Right lobe of liver (tissue), 6 donors: Measurements from ENCODE around the gene IL1RAPL1. TPM values are rescaled to one million over a fixed set of nuclear protein-coding genes. Genes with fewer than 3 reads are reported as not detected.

ENCODE experiments used
- ATAC-seq, 4 donors: fragments of 200-7000 bp; cut with Tn5 transposase; one replicate each; pipeline ENCODE4 v1.9.1; 2020; ENCODE audit warnings: mild to moderate bottlenecking in 4 of 4, moderate library complexity in 4 of 4
- DNase-seq, 3 donors: peaks; one replicate each; pipeline ENCODE4 v3.0.0-alpha.2; 2020
- H3K27ac ChIP-seq, 3 donors: fragments of 200-600 bp; one replicate each; pipeline ENCODE4 v1.8.0; 2022
- H3K27me3 ChIP-seq, 2 donors: fragments of 200-600 bp; one replicate each; pipeline ENCODE4 v1.8.0; 2022
- H3K36me3 ChIP-seq, 4 donors: fragments of 200-600 bp; sonication (generic) in 1 of 4; one replicate each; pipeline versions ENCODE4 v1.5.1 to v1.8.0; 2017 to 2022; ENCODE audit warnings: control low read depth in 1 of 4
- H3K4me1 ChIP-seq, 4 donors: fragments of 200-600 bp; sonication (generic) in 1 of 4; one replicate each; pipeline versions ENCODE4 v1.5.1 to v1.8.0; 2017 to 2022; ENCODE audit warnings: control low read depth in 1 of 4
- H3K4me3 ChIP-seq, 3 donors: fragments of 200-600 bp; one replicate each; pipeline ENCODE4 v1.8.0; 2022
- H3K9me3 ChIP-seq, 4 donors: fragments of 200-600 bp; sonication (generic) in 1 of 4; one replicate each; pipeline versions ENCODE4 v1.5.1 to v1.8.0; 2017 to 2022; ENCODE audit warnings: control low read depth in 1 of 4
- CTCF ChIP-seq, 4 donors: fragments of 200-600 bp in 3 of 4; fragments of 450-650 bp in 1 of 4; IDR thresholded peaks; one replicate each; pipeline versions ENCODE4 v1.5.1 to v1.8.0; 2016 to 2022; ENCODE audit warnings: antibody characterized with exemption in 4 of 4, mild to moderate bottlenecking in 2 of 4
- POLR2A ChIP-seq: fragments of 450-650 bp; IDR thresholded peaks from one replicate; pipeline ENCODE4 v1.6.1; 2017; ENCODE audit warnings: antibody characterized with exemption, mild to moderate bottlenecking
- WGBS: methylation state at CpG from one replicate; pipeline ENCODE4 v1.1.6; 2018; ENCODE audit warnings: low coverage, low lambda C conversion rate; ENCODE audit not compliant: insufficient coverage; ENCODE audit errors: missing lambda C conversion rate; 5-methylcytosine and 5-hydroxymethylcytosine counted together
- intact Hi-C, 2 donors: fragments of 100-400 bp; cut with DNase I; formaldehyde crosslinking; loops; one replicate each; pipeline versions ENCODE4 v1.11.2 to v1.14.1; 2022
- total RNA-seq, 6 experiments: library from RNA; depleted of rRNA in 2 of 6; stranded (reverse); fragments of >200 nt in 2 of 6; fragmentation: NEBNext Ultra II Directional in 3 of 6; extraction: Animal tissue kit (Norgen Biotek cat#: 25700) in 3 of 6; gene quantifications; one replicate each; pipeline versions ENCODE4 v1.1.0 to v1.2.4, GENCODE V29; 2016 to 2023
- donor health status: DM: no; HTN: yes; CAD: no.
- donor health status: DM: no; HTN: no; CAD: no.
- donor health status: DM: no; HTN: no; CAD: no.
- donor health status: DM: no; HTN: yes; CAD: no.
- donor health status: DM: no; HTN: yes; CAD: no.

The IL1RAPL1 gene
- total RNA-seq, 6 experiments from 2014 or later: not detected

- Histone ChIP-seq H3K4me1 (no peaks in the 10 kb centered on the region), H3K27me3 (no peaks in the 10 kb centered on the region), H3K27ac (no peak overlapping the region), H3K9me3 (no peaks in the 10 kb centered on the region), H3K36me3 (no peaks in the 10 kb centered on the region), H3K4me3 (no peak overlapping the region)
- no peak for TF ChIP-seq POLR2A
- TF ChIP-seq CTCF (IDR thresholded peaks at IDR 0.05): no peak
- WGBS: 50% methylated on average over 1 of the region's 1 CpG
- DNase-seq: no peak
- no peak for ATAC-seq
- intact Hi-C loops: no loop called here
These were observed 1060.9 kb downstream of the IL1RAPL1 start for GRCh38 chrX:29648161-29648560.

DNA sequence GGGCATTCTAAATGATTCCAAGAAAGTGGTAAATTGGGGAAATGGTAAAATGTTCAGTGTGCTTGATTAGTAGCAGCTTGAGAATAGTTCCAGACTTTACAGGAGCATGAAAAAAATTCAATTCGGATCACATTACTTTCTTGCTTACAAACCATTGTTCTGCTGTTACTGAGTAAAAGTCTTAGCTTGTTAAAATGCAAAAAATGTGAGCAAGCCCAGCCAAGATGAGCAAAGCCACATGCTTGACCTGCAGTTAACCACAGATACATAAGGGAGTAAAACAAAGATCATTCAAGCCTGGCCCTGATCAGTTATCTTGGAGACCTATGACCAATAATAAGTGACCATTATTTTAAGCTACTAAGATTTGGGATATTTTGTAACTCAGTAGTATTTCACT is 1065.2 kb downstream of the IL1RAPL1 start:
- 13% methylated on average over 1 of the region's 1 CpG for WGBS
- H3K4me3 ChIP-seq: no peak overlapping the region
- no peaks in the 10 kb centered on the region for H3K27me3 ChIP-seq
- no peaks in the 10 kb centered on the region for H3K36me3 ChIP-seq
- TF ChIP-seq POLR2A: no peak
- no peaks in the 10 kb centered on the region for H3K4me1 ChIP-seq
- intact Hi-C loops: no loop called here
- ATAC-seq (no peak), DNase-seq (no peak)
- no peak overlapping the region for H3K27ac ChIP-seq
- no peaks in the 10 kb centered on the region for H3K9me3 ChIP-seq

- Histone ChIP-seq H3K36me3 (no peaks in the 10 kb centered on the region), H3K27me3 (no peaks in the 10 kb centered on the region), H3K4me1 (no peaks in the 10 kb centered on the region), H3K4me3 (no peak overlapping the region), H3K27ac (no peak overlapping the region), H3K9me3 (no peaks in the 10 kb centered on the region)
- no peak for DNase-seq
- intact Hi-C loops: no loop called here
- TF ChIP-seq POLR2A: no peak
- no peak for TF ChIP-seq CTCF (IDR thresholded peaks at IDR 0.05)
- ATAC-seq: no peak
These were observed 1066.5 kb downstream of the IL1RAPL1 start for GRCh38 chrX:29653721-29654120.

- 44% methylated on average over 2 of the region's 4 CpGs for WGBS
- H3K4me1 ChIP-seq: no peaks in the 10 kb centered on the region
- no peaks in the 10 kb centered on the region for H3K36me3 ChIP-seq
- TF ChIP-seq CTCF (IDR thresholded peaks at IDR 0.05) (no peak), POLR2A (no peak)
- H3K27me3 ChIP-seq: no peaks in the 10 kb centered on the region
- H3K9me3 ChIP-seq: no peaks in the 10 kb centered on the region
- H3K27ac ChIP-seq: no peak overlapping the region
- intact Hi-C loops: no loop called here
- no peak for ATAC-seq
- no peak for DNase-seq
- no peak overlapping the region for H3K4me3 ChIP-seq
These were observed 1072.7 kb downstream of the IL1RAPL1 start for GRCh38 chrX:29659911-29660310.

GRCh38 chrX:29661290-29661689 is 1074.0 kb downstream of the IL1RAPL1 start:
- Histone ChIP-seq H3K27me3 (no peaks in the 10 kb centered on the region), H3K27ac (no peak overlapping the region), H3K4me1 (no peaks in the 10 kb centered on the region), H3K9me3 (no peaks in the 10 kb centered on the region), H3K36me3 (no peaks in the 10 kb centered on the region), H3K4me3 (no peak overlapping the region)
- ATAC-seq (no peak), DNase-seq (no peak)
- TF ChIP-seq POLR2A (no peak), CTCF (IDR thresholded peaks at IDR 0.05) (no peak)
- intact Hi-C loops: no loop called here
